ENCODE results near the gene CACNA1D.

CACNA1D gene

DNA sequence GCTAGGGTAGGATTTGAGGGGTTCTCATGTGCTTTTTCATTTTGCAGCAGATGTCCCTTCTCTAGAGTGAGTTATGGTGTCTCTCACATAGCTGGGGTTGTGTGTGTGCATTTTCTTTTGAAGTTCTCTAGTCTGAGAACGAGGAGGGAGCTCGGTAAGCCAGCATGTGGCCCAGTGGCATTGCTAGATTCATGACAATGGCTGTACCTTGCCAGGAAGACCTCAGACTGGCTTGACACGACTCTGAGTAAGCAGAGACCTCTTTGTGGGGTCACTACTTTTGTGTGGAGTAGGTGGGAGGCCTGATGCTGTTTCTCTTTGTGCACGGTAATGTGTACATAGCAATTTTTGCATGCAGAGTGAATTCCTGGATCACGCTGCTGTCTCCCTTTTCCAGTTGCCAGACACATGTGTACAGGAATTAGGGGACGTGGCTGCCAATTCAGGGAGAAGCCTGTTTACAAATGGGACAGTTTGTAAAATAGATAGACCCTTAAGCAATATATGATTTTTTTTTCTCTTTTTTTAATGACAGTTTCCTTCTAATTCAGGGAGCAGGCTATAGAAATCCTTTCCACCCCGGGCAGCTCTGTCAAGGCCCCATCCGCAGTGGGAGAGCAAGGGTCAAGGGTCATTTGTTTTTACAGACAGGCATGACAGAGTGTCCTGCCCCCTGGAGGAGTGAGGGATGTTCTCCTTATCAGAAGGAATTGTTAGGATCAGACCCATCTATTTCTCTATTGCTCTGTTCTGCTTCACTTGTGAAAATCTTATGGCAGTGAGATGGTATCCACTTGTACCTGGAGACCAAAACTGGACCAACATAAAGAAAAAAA, 4.6 kb downstream of the CACNA1D start:
- Mint-ChIP-seq H3K4me3 (peak overlapping the region in 2 of 3 experiments; percentile 36 to 85), H3K36me3 (ENCODE audit: low read depth) (no peaks in the 10 kb centered on the region), H3K27me3 (ENCODE audit: low read depth) (peaks cover 27% of the 10 kb centered on the region), H3K27ac (peak overlapping the region; percentile 84 to 98 (median 96)), H3K9me3 (no peaks in the 10 kb centered on the region), H3K4me1 (peaks cover 72% of the 10 kb centered on the region)
- TF ChIP-seq, protein P1, sequence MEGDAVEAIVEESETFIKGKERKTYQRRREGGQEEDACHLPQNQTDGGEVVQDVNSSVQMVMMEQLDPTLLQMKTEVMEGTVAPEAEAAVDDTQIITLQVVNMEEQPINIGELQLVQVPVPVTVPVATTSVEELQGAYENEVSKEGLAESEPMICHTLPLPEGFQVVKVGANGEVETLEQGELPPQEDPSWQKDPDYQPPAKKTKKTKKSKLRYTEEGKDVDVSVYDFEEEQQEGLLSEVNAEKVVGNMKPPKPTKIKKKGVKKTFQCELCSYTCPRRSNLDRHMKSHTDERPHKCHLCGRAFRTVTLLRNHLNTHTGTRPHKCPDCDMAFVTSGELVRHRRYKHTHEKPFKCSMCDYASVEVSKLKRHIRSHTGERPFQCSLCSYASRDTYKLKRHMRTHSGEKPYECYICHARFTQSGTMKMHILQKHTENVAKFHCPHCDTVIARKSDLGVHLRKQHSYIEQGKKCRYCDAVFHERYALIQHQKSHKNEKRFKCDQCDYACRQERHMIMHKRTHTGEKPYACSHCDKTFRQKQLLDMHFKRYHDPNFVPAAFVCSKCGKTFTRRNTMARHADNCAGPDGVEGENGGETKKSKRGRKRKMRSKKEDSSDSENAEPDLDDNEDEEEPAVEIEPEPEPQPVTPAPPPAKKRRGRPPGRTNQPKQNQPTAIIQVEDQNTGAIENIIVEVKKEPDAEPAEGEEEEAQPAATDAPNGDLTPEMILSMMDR (IDR thresholded peaks at IDR 0.05; ENCODE audit: unreplicated experiment in 3 of 3), result no peak

DNA sequence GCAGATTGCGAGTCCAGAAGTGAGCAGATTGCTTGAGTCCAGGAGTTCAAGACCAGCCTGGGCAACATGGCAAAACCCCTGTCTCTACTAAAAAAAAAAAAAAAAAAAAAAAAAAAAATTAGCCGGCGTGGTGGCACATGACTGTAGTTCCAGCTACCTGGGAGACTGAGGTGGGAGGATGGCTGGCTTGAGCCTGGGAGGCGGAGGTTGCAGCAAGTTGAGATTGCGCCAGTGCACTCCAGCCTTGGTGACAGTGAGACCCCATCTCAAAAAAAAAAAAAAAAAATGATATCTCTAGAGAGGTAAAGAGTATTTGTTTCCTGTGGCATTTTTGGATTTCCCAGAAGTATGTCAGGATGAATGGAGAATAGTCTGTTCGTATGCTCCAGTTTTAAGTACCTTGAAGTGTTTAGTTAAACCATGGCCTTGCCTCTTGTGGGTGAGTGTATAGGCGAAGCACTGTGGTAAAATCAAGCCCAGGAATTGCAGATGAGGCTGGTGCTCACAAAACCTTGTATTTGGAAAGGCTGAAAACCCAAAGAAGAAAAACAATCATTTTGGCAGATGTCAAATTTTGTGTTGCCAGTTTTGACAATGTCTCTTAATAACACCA, 5.9 kb downstream of the CACNA1D start:
- peak overlapping the region in 2 of 3 experiments; percentile 44 to 86 for H3K27ac Mint-ChIP-seq
- peaks cover 22% of the 10 kb centered on the region for H3K27me3 Mint-ChIP-seq (ENCODE audit: low read depth)
- H3K36me3 Mint-ChIP-seq (ENCODE audit: low read depth), result no peaks in the 10 kb centered on the region
- H3K9me3 Mint-ChIP-seq, result no peaks in the 10 kb centered on the region
- peaks cover 74% of the 10 kb centered on the region for H3K4me1 Mint-ChIP-seq
- TF ChIP-seq, protein P1 (IDR thresholded peaks at IDR 0.05; ENCODE audit: unreplicated experiment in 3 of 3), result no peak
- no peak overlapping the region for H3K4me3 Mint-ChIP-seq

DNA sequence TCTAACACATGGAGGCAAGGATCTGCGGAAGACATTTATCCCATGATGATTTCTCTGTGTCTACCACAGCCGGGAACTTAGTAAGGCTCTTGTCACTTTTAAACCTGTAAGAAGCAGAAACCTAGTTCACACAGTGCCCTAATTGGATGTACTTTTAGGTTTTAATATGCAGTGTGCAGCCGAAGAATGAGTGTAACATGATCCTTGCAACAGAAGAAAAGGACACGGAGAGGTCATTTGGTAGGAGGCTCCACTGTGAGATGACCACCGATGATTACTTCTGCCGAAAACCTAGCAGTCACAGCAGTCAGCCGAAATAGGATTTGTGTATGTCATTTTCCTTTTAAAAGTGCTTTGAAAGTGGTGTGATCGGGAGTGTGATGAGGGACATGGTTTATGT, 6.8 kb downstream of the CACNA1D start:
- H3K9me3 Mint-ChIP-seq, result no peaks in the 10 kb centered on the region
- H3K36me3 Mint-ChIP-seq (ENCODE audit: low read depth), result no peaks in the 10 kb centered on the region
- TF ChIP-seq, protein P1 (IDR thresholded peaks at IDR 0.05; ENCODE audit: unreplicated experiment in 3 of 3), result no peak
- H3K4me3 Mint-ChIP-seq, result peak overlapping the region in 2 of 3 experiments; percentile 49 to 61
- peaks cover 78% of the 10 kb centered on the region for H3K4me1 Mint-ChIP-seq
- peak overlapping the region; percentile 64 to 86 (median 81) for H3K27ac Mint-ChIP-seq
- H3K27me3 Mint-ChIP-seq (ENCODE audit: low read depth), result peaks cover 17% of the 10 kb centered on the region

DNA sequence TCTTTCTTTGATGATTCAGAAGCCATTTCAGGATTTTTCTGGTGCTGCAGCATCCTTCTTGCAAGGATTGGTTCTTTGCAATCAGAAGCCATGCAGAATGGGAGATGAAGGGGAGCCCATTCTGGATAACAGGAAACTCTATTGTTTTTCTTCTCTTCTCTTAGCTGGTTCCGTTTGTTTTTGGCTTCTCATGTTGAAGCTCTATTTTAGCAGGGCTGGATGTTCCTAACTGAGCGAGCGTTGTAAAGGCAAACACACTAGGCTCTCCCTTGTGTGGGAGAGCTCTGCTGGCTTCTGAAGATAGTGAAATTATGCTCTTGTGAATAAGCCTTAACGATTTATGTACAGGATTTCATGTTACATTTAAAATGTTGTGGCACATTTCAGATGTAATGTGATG, 8.3 kb downstream of the CACNA1D start:
- Mint-ChIP-seq H3K36me3 (ENCODE audit: low read depth) (no peaks in the 10 kb centered on the region), H3K9me3 (no peaks in the 10 kb centered on the region), H3K4me1 (peaks cover 65% of the 10 kb centered on the region), H3K27me3 (ENCODE audit: low read depth) (peaks cover 2% of the 10 kb centered on the region), H3K4me3 (peak overlapping the region in 1 of 3 experiments; percentile 27), H3K27ac (peak overlapping the region; percentile 55 to 86 (median 76))
- TF ChIP-seq, protein P1 (IDR thresholded peaks at IDR 0.05; ENCODE audit: unreplicated experiment in 3 of 3), result no peak

DNA sequence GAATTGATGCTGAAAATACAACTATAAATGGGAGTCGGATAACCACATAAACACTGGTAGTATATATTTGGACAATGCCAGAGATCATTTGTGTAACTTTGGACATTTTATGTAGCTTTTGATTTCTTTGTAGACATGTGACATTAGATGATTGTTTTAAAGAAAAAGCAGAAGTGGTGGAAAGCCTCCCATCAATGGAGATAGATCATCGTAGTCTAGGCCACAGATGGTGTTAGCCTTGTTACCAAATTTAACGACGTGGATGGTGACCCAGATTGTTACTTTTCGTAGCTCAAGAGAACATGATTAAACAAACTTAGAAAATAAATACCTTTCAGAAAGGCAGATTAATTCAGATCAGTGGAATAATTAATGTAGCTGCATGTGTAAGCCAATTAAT, 8.8 kb downstream of the CACNA1D start:
- H3K4me1 Mint-ChIP-seq, result peaks cover 61% of the 10 kb centered on the region
- TF ChIP-seq, protein P1 (IDR thresholded peaks at IDR 0.05; ENCODE audit: unreplicated experiment in 3 of 3), result no peak
- H3K4me3 Mint-ChIP-seq, result no peak overlapping the region
- H3K27ac Mint-ChIP-seq, result peak overlapping the region; percentile 55 to 86 (median 76)
- H3K27me3 Mint-ChIP-seq (ENCODE audit: low read depth), result no peaks in the 10 kb centered on the region
- no peaks in the 10 kb centered on the region for H3K9me3 Mint-ChIP-seq
- no peaks in the 10 kb centered on the region for H3K36me3 Mint-ChIP-seq (ENCODE audit: low read depth)
